NCI-H2081 treated with DMSO at 0.1 percent for 48 hours (cell line): ENCODE results near the gene ITGB4.
"Not testable (repeated sequence)": the region's sequence is repeated elsewhere in the genome, so short reads cannot be mapped to it uniquely, and the experiment has no call there.

Experiments
- DNase-seq: peaks from one replicate; lab custom pipeline; 2025; lab: John Stamatoyannopoulos, UW

ITGB4 gene

GRCh38 chr17:75753514-75754377 is 32.5 kb downstream of the ITGB4 start:
- no peak for DNase-seq

GRCh38 chr17:75754378-75755204 is 33.3 kb downstream of the ITGB4 start:
- DNase-seq: no peak

GRCh38 chr17:75755205-75755901 is 34.1 kb downstream of the ITGB4 start:
- no peak for DNase-seq

GRCh38 chr17:75755990-75756389 is 34.7 kb downstream of the ITGB4 start:
- DNase-seq: no peak

- no peak for DNase-seq
Measured at GRCh38 chr17:75756451-75757085, 35.3 kb downstream of the ITGB4 start.

GRCh38 chr17:75757086-75757681 is 35.9 kb downstream of the ITGB4 start:
- DNase-seq: no peak

GRCh38 chr17:75758131-75758905 is 37.1 kb downstream of the ITGB4 start:
- no peak for DNase-seq

GRCh38 chr17:75759457-75759856 is 38.2 kb downstream of the ITGB4 start:
- DNase-seq: no peak

GRCh38 chr17:75759978-75760640 is 38.9 kb downstream of the ITGB4 start:
- not testable (repeated sequence) for DNase-seq

GRCh38 chr17:75762513-75763268 is 41.4 kb downstream of the ITGB4 start:
- DNase-seq: no peak

- DNase-seq: no peak
Measured at GRCh38 chr17:75763269-75763607, 42.0 kb downstream of the ITGB4 start.

GRCh38 chr17:75763613-75764416 is 42.6 kb downstream of the ITGB4 start:
- DNase-seq: no peak

- no peak for DNase-seq
Measured at GRCh38 chr17:75764417-75764710, 43.1 kb downstream of the ITGB4 start.

GRCh38 chr17:75764711-75765421 is 43.6 kb downstream of the ITGB4 start, which contains the start of gene GALK1:
TSS of gene GALK1 (minus strand) at chr17:75765192. CDS start at chr17:75765136, 56 bp downstream.
- DNase-seq: no peak

- DNase-seq: no peak
Measured at GRCh38 chr17:75765981-75766380, 44.7 kb downstream of the ITGB4 start.

GRCh38 chr17:75767881-75768280 is 46.6 kb downstream of the ITGB4 start:
- no peak for DNase-seq

- no peak for DNase-seq
Measured at GRCh38 chr17:75769536-75769935, 48.3 kb downstream of the ITGB4 start.
